Liver (tissue), 2 donors: ENCODE data around the gene SHLD1.

Source experiments
- ATF3 ChIP-seq: IDR thresholded peaks from 2 replicates; pipeline ENCODE4 v1.6.1; 2016; ENCODE audit warnings: antibody characterized with exemption
- FOXA1 ChIP-seq: IDR thresholded peaks from 2 replicates; pipeline ENCODE4 v1.6.1; 2016; ENCODE audit warnings: antibody characterized with exemption
- GABPA ChIP-seq, 2 donors: IDR thresholded peaks in 1 of 2; conservative IDR thresholded peaks in 1 of 2; 2 replicates each; pipeline ENCODE4 v1.6.1; 2016; ENCODE audit warnings: antibody characterized with exemption in 2 of 2, mild to moderate bottlenecking in 1 of 2, moderate library complexity in 1 of 2
- RAD21 ChIP-seq, 2 donors: IDR thresholded peaks; 2 replicates each; pipeline ENCODE4 v1.6.1; 2016; ENCODE audit warnings: antibody characterized with exemption in 2 of 2, mild to moderate bottlenecking in 2 of 2
- SP1 ChIP-seq: IDR thresholded peaks from 2 replicates; pipeline ENCODE4 v1.6.1; 2018; ENCODE audit warnings: antibody characterized with exemption, mild to moderate bottlenecking
- donor health status: healthy.

GRCh38 chr20:5749952-5750779 is at the start of gene SHLD1:
- TF ChIP-seq FOXA1 (no peak), GABPA (IDR thresholded peaks at IDR 0.05 in 1 of 2, conservative IDR thresholded peaks at IDR 0.05 in 1 of 2) (peak; percentile 65 to 88), RAD21 (IDR thresholded peaks at IDR 0.05) (peak in 1 of 2 donors; percentile 7), SP1 (peak; percentile 15), ATF3 (no peak)
